Measurements from ENCODE around the gene MYO16. TPM values are rescaled to one million over a fixed set of nuclear protein-coding genes. Genes with fewer than 3 reads are reported as not detected.
A peak's percentile ranks its signal among the peaks of the same experiment; 100 is the strongest.

Gene MYO16
- total and polyA plus RNA-seq, 4 donors: 11.7 to 51.7 (median 21.1) TPM

DNA sequence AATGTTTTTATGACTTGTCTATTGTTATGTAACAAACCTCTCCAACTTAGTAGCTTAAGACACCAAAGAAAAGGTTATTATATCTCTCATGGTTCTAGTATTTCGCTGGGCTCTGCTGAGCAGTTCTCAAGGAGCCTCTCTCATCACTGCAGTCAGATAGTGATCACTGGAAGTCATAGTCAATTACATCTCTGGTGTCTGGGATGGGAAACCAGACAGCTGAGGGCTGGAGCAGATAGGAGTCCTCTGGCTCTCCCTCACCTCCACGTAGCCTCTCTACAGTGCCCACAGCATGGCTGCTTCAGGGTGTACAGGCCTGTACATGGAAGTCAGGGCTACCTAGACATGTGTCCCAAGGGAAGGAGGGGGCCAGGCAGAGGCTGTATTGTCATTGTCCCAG lies 507.5 kb downstream of the MYO16 start:
- peaks cover 4% of the 10 kb centered on the region for H3K9me3 ChIP-seq (ENCODE audit: control insufficient read depth, insufficient read depth, low read length)
- no peak for DNase-seq (ENCODE audit: low read depth in 4 of 6, low spot score in 6 of 6)
- no CpG with 5 or more reads among the region's 2 CpGs for WGBS (ENCODE audit: insufficient coverage)
- peaks cover 4% of the 10 kb centered on the region for H3K4me1 ChIP-seq (ENCODE audit: control insufficient read depth, insufficient read depth, low read length)
- H3K27me3 ChIP-seq (ENCODE audit: control insufficient read depth, insufficient read depth, low read length): peaks cover 7% of the 10 kb centered on the region
- peaks cover 7% of the 10 kb centered on the region for H3K36me3 ChIP-seq (ENCODE audit: control insufficient read depth, insufficient read depth, low read length)
- no peak overlapping the region for H3K4me3 ChIP-seq (ENCODE audit: low read depth, low read length)
- no peak overlapping the region for H3K27ac ChIP-seq (ENCODE audit: low read depth, low read length)

DNA sequence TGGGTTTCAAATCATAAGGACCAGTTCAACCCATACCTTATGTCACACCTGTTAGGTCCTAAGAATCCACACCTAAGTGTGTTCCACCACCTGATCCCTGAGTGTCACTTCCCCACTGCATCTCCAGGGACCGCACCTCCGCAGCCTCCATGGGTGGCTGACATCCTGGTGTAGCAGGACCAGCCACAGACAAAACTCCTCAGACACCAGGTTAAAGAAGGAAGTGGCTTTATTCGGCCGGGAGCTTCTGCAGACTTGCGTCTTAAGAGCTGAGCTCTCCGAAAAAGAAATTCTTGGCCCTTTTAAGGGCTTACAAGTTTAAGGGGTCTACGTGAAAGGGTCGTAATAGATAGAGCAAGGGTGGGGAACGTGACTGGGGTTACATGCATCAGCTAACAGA lies 509.9 kb downstream of the MYO16 start:
- H3K4me1 ChIP-seq (ENCODE audit: control insufficient read depth, insufficient read depth, low read length): peaks cover 4% of the 10 kb centered on the region
- H3K36me3 ChIP-seq (ENCODE audit: control insufficient read depth, insufficient read depth, low read length): peaks cover 7% of the 10 kb centered on the region
- peaks cover 4% of the 10 kb centered on the region for H3K9me3 ChIP-seq (ENCODE audit: control insufficient read depth, insufficient read depth, low read length)
- WGBS (ENCODE audit: insufficient coverage): 100% methylated on average over 3 of the region's 9 CpGs
- peaks cover 7% of the 10 kb centered on the region for H3K27me3 ChIP-seq (ENCODE audit: control insufficient read depth, insufficient read depth, low read length)
- H3K4me3 ChIP-seq (ENCODE audit: low read depth, low read length): no peak overlapping the region
- no peak overlapping the region for H3K27ac ChIP-seq (ENCODE audit: low read depth, low read length)
- no peak for DNase-seq (ENCODE audit: low read depth in 4 of 6, low spot score in 6 of 6)

DNA sequence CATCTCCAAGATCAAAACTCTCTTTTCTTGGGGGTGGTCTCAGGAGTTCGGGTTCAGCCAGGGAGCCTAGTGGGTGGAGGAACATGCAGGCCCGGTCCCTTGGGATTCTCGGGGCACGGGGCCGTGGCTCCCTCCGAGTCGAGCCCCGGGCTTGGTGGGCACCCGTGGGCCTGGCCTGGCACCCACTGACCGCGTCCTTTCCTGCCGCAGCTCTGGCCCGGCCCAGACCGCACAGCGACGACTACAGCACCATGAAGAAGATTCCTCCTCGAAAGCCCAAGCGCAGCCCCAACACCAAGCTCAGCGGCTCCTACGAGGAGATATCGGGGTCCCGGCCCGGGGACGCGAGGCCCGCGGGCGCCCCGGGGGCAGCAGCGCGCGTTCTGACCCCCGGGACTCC lies 510.6 kb downstream of the MYO16 start:
- Histone ChIP-seq H3K9me3 (ENCODE audit: control insufficient read depth, insufficient read depth, low read length) (peaks cover 4% of the 10 kb centered on the region), H3K27ac (ENCODE audit: low read depth, low read length) (no peak overlapping the region)

DNA sequence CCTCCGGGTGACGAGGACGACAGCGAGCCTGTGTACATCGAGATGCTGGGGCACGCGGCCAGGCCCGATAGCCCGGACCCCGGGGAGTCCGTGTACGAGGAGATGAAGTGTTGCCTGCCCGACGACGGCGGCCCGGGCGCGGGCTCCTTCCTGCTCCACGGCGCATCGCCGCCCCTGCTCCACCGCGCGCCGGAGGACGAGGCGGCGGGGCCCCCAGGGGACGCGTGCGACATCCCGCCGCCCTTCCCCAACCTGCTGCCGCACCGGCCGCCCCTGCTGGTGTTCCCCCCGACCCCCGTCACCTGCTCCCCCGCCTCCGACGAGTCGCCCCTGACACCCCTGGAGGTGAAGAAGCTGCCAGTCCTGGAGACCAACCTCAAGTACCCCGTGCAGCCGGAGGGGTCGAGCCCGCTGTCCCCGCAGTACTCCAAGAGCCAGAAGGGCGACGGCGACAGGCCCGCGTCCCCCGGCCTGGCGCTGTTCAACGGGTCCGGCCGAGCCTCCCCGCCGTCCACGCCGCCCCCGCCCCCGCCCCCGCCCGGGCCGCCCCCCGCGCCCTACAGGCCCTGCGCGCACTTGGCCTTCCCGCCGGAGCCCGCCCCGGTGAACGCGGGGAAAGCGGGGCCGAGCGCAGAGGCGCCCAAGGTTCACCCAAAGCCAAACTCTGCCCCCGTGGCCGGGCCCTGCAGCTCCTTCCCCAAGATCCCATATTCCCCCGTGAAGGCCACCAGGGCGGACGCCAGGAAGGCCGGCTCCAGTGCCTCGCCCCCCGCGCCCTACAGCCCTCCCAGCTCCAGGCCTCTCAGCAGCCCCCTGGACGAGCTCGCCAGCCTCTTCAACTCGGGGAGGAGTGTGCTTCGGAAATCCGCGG lies 511.3 kb downstream of the MYO16 start:
- no peak overlapping the region for H3K27ac ChIP-seq (ENCODE audit: low read depth, low read length)
- peaks cover 7% of the 10 kb centered on the region for H3K27me3 ChIP-seq (ENCODE audit: control insufficient read depth, insufficient read depth, low read length)
- WGBS (ENCODE audit: insufficient coverage): 15% methylated on average over 93 of the region's 97 CpGs

More for the DNA sequence above, 510.6 kb downstream of the MYO16 start:
- Histone ChIP-seq H3K27me3 (ENCODE audit: control insufficient read depth, insufficient read depth, low read length) (peaks cover 7% of the 10 kb centered on the region), H3K4me1 (ENCODE audit: control insufficient read depth, insufficient read depth, low read length) (peaks cover 4% of the 10 kb centered on the region), H3K4me3 (ENCODE audit: low read depth, low read length) (no peak overlapping the region), H3K36me3 (ENCODE audit: control insufficient read depth, insufficient read depth, low read length) (peaks cover 7% of the 10 kb centered on the region)
- 66% methylated on average over 33 of the region's 33 CpGs for WGBS (ENCODE audit: insufficient coverage)
- no peak for DNase-seq (ENCODE audit: low read depth in 4 of 6, low spot score in 6 of 6)

DNA sequence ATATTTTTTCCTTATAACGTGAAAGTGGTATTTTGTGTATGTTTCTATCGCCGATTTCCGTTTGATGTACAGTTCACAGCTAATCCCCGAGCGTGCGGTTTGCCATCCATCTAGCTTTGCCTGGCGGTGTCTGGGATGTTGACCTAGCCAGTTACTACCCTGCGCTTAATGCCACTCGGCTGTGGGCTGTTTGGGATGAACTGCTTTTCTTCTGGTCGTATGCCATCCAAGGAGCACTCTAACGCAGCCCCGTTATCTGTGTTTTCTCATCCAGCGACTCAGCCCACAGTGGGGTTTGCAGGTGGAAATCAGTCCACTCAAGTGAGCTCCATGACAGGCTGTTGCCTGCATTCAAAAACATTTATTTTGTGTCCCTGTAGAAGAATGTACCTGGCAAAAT lies 512.3 kb downstream of the MYO16 start:
- Histone ChIP-seq H3K27ac (ENCODE audit: low read depth, low read length) (no peak overlapping the region), H3K4me1 (ENCODE audit: control insufficient read depth, insufficient read depth, low read length) (peaks cover 6% of the 10 kb centered on the region), H3K9me3 (ENCODE audit: control insufficient read depth, insufficient read depth, low read length) (peaks cover 4% of the 10 kb centered on the region), H3K4me3 (ENCODE audit: low read depth, low read length) (no peak overlapping the region), H3K36me3 (ENCODE audit: control insufficient read depth, insufficient read depth, low read length) (peaks cover 7% of the 10 kb centered on the region), H3K27me3 (ENCODE audit: control insufficient read depth, insufficient read depth, low read length) (peaks cover 7% of the 10 kb centered on the region)
- WGBS (ENCODE audit: insufficient coverage): 96% methylated on average over 8 of the region's 14 CpGs
- no peak for DNase-seq (ENCODE audit: low read depth in 4 of 6, low spot score in 6 of 6)

More for the DNA sequence above, 511.3 kb downstream of the MYO16 start:
- Histone ChIP-seq H3K36me3 (ENCODE audit: control insufficient read depth, insufficient read depth, low read length) (peaks cover 7% of the 10 kb centered on the region), H3K4me1 (ENCODE audit: control insufficient read depth, insufficient read depth, low read length) (peaks cover 4% of the 10 kb centered on the region), H3K9me3 (ENCODE audit: control insufficient read depth, insufficient read depth, low read length) (peaks cover 4% of the 10 kb centered on the region), H3K4me3 (ENCODE audit: low read depth, low read length) (peak overlapping the region; percentile 33)
- DNase-seq (ENCODE audit: low read depth in 4 of 6, low spot score in 6 of 6): peak in 1 of 6 donors; percentile 21

DNA sequence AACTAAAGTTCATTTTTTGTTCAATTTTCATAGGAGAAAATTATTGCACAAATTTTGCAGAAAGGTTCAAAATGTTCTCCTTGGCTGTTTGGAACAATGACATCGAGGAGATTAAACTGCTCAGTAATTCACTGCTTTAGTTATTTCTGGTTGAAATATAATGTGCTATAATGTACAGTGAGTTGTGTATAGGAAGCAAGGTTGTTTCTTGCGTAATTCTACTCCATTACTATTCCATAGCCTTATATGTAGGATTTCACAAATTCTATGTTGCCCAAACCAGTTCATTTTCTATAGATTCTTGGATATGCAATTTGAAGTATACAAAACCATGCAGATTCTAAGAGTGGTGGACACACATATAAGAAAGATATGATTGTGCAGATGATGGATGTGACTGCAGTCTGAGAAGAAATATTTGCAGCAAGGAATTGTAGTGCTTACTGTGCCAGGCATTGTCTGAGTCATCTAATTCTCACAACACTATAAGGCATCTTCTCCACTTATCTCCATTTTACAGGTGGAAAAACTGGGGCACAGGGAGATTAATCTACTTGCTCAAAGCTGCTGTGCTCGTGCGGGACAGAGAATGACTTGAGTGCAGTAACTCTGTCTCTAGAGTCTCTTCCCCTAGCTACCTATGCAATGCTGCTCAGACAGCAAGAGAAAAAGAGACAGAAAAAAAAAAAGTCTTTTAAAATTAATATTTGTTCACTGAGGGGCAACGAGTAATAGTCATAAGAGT lies 515.5 kb downstream of the MYO16 start:
- Histone ChIP-seq H3K27me3 (ENCODE audit: control insufficient read depth, insufficient read depth, low read length) (peaks cover 5% of the 10 kb centered on the region), H3K27ac (ENCODE audit: low read depth, low read length) (no peak overlapping the region), H3K9me3 (ENCODE audit: control insufficient read depth, insufficient read depth, low read length) (no peaks in the 10 kb centered on the region), H3K36me3 (ENCODE audit: control insufficient read depth, insufficient read depth, low read length) (peaks cover 6% of the 10 kb centered on the region), H3K4me1 (ENCODE audit: control insufficient read depth, insufficient read depth, low read length) (peaks cover 6% of the 10 kb centered on the region), H3K4me3 (ENCODE audit: low read depth, low read length) (no peak overlapping the region)
- DNase-seq (ENCODE audit: low read depth in 4 of 6, low spot score in 6 of 6): no peak
- no CpG with 5 or more reads among the region's 5 CpGs for WGBS (ENCODE audit: insufficient coverage)

DNA sequence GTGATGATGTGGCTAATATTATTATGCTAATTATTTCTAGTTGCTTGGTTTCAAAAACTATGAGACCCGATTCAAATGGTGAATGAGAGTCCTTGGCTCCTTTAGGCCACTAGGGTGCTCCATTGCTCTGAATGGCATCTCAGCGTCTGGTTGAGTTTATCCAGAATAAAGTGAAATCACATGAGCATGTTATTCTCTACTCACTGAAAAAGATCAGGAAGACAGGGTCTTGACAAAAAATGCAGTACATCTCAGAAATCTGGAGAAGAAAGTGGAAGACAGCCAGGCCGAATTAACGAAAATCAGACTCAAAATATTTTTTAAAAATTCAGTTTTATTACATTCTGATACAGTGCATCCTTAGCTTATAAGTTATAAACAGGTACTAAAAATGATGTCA lies 516.2 kb downstream of the MYO16 start:
- Histone ChIP-seq H3K4me3 (ENCODE audit: low read depth, low read length) (no peak overlapping the region), H3K27ac (ENCODE audit: low read depth, low read length) (no peak overlapping the region), H3K27me3 (ENCODE audit: control insufficient read depth, insufficient read depth, low read length) (peaks cover 2% of the 10 kb centered on the region), H3K36me3 (ENCODE audit: control insufficient read depth, insufficient read depth, low read length) (peaks cover 3% of the 10 kb centered on the region), H3K9me3 (ENCODE audit: control insufficient read depth, insufficient read depth, low read length) (no peaks in the 10 kb centered on the region), H3K4me1 (ENCODE audit: control insufficient read depth, insufficient read depth, low read length) (peaks cover 6% of the 10 kb centered on the region)
- DNase-seq (ENCODE audit: low read depth in 4 of 6, low spot score in 6 of 6): peak in 5 of 6 donors; percentile 42 to 92 (median 56)
- no CpG with 5 or more reads among the region's 4 CpGs for WGBS (ENCODE audit: insufficient coverage)

DNA sequence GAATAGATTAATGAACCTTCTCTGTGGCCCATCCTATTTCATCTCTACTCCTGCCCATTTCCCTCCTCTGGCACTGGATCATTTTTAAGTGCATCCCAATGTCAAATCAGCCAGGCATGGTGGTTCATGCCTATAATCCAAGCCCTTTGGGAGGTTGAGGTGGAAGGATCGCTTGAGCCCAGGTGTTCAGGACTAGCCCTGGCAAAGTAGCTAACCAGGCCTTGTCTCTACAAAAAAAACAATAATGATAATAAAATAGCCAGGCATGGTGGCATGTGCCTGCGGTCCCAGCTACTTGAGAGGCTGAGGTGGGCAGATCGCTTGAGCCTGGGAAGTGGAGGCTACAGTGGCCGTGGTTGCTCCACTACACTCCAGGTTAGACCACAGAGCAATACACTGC lies 517.0 kb downstream of the MYO16 start:
- DNase-seq (ENCODE audit: low read depth in 4 of 6, low spot score in 6 of 6): no peak
- no CpG with 5 or more reads among the region's 4 CpGs for WGBS (ENCODE audit: insufficient coverage)
- peaks cover 2% of the 10 kb centered on the region for H3K4me1 ChIP-seq (ENCODE audit: control insufficient read depth, insufficient read depth, low read length)
- no peaks in the 10 kb centered on the region for H3K27me3 ChIP-seq (ENCODE audit: control insufficient read depth, insufficient read depth, low read length)
- no peak overlapping the region for H3K4me3 ChIP-seq (ENCODE audit: low read depth, low read length)
- no peaks in the 10 kb centered on the region for H3K36me3 ChIP-seq (ENCODE audit: control insufficient read depth, insufficient read depth, low read length)
- no peak overlapping the region for H3K27ac ChIP-seq (ENCODE audit: low read depth, low read length)
- no peaks in the 10 kb centered on the region for H3K9me3 ChIP-seq (ENCODE audit: control insufficient read depth, insufficient read depth, low read length)

DNA sequence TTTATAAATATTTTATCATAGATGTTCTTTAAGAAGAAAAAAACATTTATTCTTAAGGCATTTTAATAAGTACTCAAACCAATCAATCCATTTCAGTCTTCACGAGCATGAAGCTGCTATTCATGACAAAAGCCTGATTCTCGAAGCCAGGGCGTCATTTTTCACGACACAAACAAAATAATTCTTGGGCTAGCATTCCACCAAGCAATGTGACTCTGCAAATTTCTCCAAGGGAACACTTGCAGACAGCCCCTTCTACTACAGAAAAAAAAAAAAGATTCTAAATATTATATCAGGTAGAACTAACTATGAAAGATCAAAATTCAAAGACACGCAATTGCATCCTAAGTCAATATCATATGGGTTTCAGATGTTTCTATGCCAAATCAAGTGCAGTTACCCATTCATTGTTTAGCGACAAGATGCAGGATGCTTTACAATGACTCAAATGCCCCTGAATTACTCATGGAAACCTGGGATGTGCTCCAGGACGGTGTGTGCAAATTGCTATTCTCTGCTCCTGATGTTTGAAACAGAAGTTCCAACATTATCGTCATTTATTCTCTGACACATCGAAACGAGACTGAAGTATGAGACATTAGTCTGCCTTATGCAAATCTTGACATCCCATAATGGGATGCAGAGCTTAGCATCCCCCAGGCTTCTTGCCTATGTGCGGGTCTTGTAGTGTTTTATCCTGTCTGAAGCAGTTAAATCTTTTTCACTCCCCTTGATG lies 517.7 kb downstream of the MYO16 start:
- peak in 2 of 6 donors; percentile 24 to 57 for DNase-seq (ENCODE audit: low read depth in 4 of 6, low spot score in 6 of 6)
- Histone ChIP-seq H3K27me3 (ENCODE audit: control insufficient read depth, insufficient read depth, low read length) (no peaks in the 10 kb centered on the region), H3K4me1 (ENCODE audit: control insufficient read depth, insufficient read depth, low read length) (peaks cover 2% of the 10 kb centered on the region), H3K4me3 (ENCODE audit: low read depth, low read length) (no peak overlapping the region), H3K36me3 (ENCODE audit: control insufficient read depth, insufficient read depth, low read length) (no peaks in the 10 kb centered on the region), H3K9me3 (ENCODE audit: control insufficient read depth, insufficient read depth, low read length) (no peaks in the 10 kb centered on the region), H3K27ac (ENCODE audit: low read depth, low read length) (no peak overlapping the region)
- WGBS (ENCODE audit: insufficient coverage): 48% methylated on average over 9 of the region's 11 CpGs
